Endothelial cell of umbilical vein (primary cell): ENCODE measurements around the gene DNMT1. TPM values are rescaled to one million over a fixed set of nuclear protein-coding genes. Genes with fewer than 3 reads are reported as not detected.

ENCODE experiments used
- BruUV-seq: library from RNA; stranded (reverse); fragments of 400-500 nt; replicated peaks from 2 replicates; lab custom pipeline; 2021; lab: Mats Ljungman, UMichigan
- CTCF ChIA-PET: fragments of 300-600, 350-600 bp; sonication (Branson Sonifier 250); formaldehyde crosslinking; loops from one replicate; lab custom pipeline; 2021; ENCODE audit warnings: antibody characterized with exemption, inconsistent platforms; lab: Charles Lee
- POLR2A ChIA-PET: fragments of 300-600, 350-600 bp; sonication (Branson Sonifier 250); formaldehyde crosslinking; loops from one replicate; lab custom pipeline; 2021; ENCODE audit warnings: antibody characterized with exemption, inconsistent platforms; lab: Charles Lee
- DNase-seq: peaks from one replicate; pipeline ENCODE4 v3.0.0-alpha.2; 2011; ENCODE audit warnings: low read depth, low spot score
- FAIRE-seq: peaks from 2 replicates; lab custom pipeline; 2011; peaks lifted over from hg19 to GRCh38; lab: Jason Lieb, UNC
- H2AFZ ChIP-seq: 2 replicates; pipeline ENCODE4 v1.6.0; 2012; ENCODE audit warnings: low read depth, low read length, control low read depth, inconsistent platforms
- H3K27ac ChIP-seq: 2 replicates; pipeline ENCODE4 v1.5.1; 2011; ENCODE audit warnings: low read depth, mild to moderate bottlenecking, control low read depth, low read length, moderate library complexity; ENCODE audit not compliant: insufficient read depth
- H3K27me3 ChIP-seq, 2 experiments: 2 replicates each; pipeline versions ENCODE4 v1.6.0 to v1.6.1; 2011; ENCODE audit warnings: low read length in 2 of 2, mixed read lengths in 1 of 2; ENCODE audit not compliant: control insufficient read depth in 2 of 2, insufficient read depth in 2 of 2
- H3K36me3 ChIP-seq, 2 experiments: 2 replicates in 1 of 2; 3 replicates in 1 of 2; pipeline ENCODE4 v1.5.1; 2011; ENCODE audit warnings: low read length in 2 of 2, mild to moderate bottlenecking in 1 of 2, moderate library complexity in 1 of 2; ENCODE audit not compliant: control insufficient read depth in 2 of 2, insufficient read depth in 2 of 2; ENCODE audit errors: extremely low read depth in 1 of 2
- H3K4me1 ChIP-seq: 3 replicates; pipeline ENCODE4 v1.5.1; 2011; ENCODE audit warnings: mild to moderate bottlenecking, low read length; ENCODE audit not compliant: control insufficient read depth, insufficient read depth; ENCODE audit errors: extremely low read depth
- H3K4me2 ChIP-seq: 2 replicates; pipeline ENCODE4 v1.6.1; 2011; ENCODE audit warnings: low read length, control low read depth, mixed read lengths; ENCODE audit not compliant: insufficient read depth
- H3K4me3 ChIP-seq, 3 experiments: fragments of 200-600 bp in 1 of 3; sonication (generic), shearing (Covaris generic) in 1 of 3; replicated peaks in 1 of 3; 2 replicates each; pipeline ENCODE4 v1.5.1; 2011 to 2016; ENCODE audit warnings: control low read depth in 3 of 3, low read length in 3 of 3, mild to moderate bottlenecking in 2 of 3, inconsistent platforms in 1 of 3, low read depth in 1 of 3, moderate library complexity in 1 of 3; ENCODE audit not compliant: insufficient read depth in 1 of 3
- H3K79me2 ChIP-seq: 2 replicates; pipeline ENCODE4 v1.6.0; 2012; ENCODE audit warnings: low read length, inconsistent platforms; ENCODE audit not compliant: control insufficient read depth, insufficient read depth
- H3K9ac ChIP-seq: replicated peaks from 2 replicates; pipeline ENCODE3; 2011; ENCODE audit warnings: low read length, control low read depth; ENCODE audit not compliant: insufficient read depth; ENCODE audit errors: extremely low read depth
- H3K9me1 ChIP-seq: replicated peaks from 3 replicates; pipeline ENCODE4 v1.6.0; 2011; ENCODE audit warnings: mild to moderate bottlenecking, low read length; ENCODE audit not compliant: control insufficient read depth, insufficient read depth; ENCODE audit errors: extremely low read depth
- H3K9me3 ChIP-seq: replicated peaks from 2 replicates; pipeline ENCODE4 v1.5.1; 2012; ENCODE audit warnings: low read length, inconsistent platforms; ENCODE audit not compliant: control insufficient read depth, insufficient read depth
- H4K20me1 ChIP-seq: replicated peaks from 2 replicates; pipeline ENCODE3; 2011; ENCODE audit warnings: mild to moderate bottlenecking, low read length; ENCODE audit not compliant: control insufficient read depth, insufficient read depth; ENCODE audit errors: extremely low read depth
- EZH2 ChIP-seq: IDR thresholded peaks from 2 replicates; pipeline ENCODE4 v1.6.1; 2012; ENCODE audit warnings: borderline replicate concordance, low read depth, mild to moderate bottlenecking, moderate library complexity, low read length, inconsistent platforms; ENCODE audit not compliant: severe bottlenecking
- FOS ChIP-seq: IDR thresholded peaks from 2 replicates; pipeline ENCODE4 v1.6.1; 2011; ENCODE audit warnings: mild to moderate bottlenecking, low read length, moderate library complexity, borderline replicate concordance; ENCODE audit not compliant: insufficient read depth
- GATA2 ChIP-seq: IDR thresholded peaks from 2 replicates; pipeline ENCODE4 v1.7.0; 2011; ENCODE audit warnings: low read depth, mild to moderate bottlenecking, moderate library complexity, mixed read lengths, low read length; ENCODE audit not compliant: insufficient read length, insufficient read depth
- JUN ChIP-seq: IDR thresholded peaks from 2 replicates; pipeline ENCODE4 v1.6.1; 2011; ENCODE audit warnings: borderline replicate concordance, low read depth; ENCODE audit not compliant: insufficient read length, insufficient read depth
- MYC ChIP-seq: IDR thresholded peaks from one replicate; pipeline ENCODE4 v1.6.1; 2011; ENCODE audit warnings: mild to moderate bottlenecking, low read depth, low read length
- POLR2A ChIP-seq: IDR thresholded peaks from 2 replicates; pipeline ENCODE4 v1.6.1; 2012; ENCODE audit warnings: low read depth, mild to moderate bottlenecking, control low read depth, low read length
- POLR2AphosphoS5 ChIP-seq: IDR thresholded peaks from 2 replicates; pipeline ENCODE4 v1.6.1; 2012; ENCODE audit warnings: low read depth, mild to moderate bottlenecking, control low read depth, low read length, moderate library complexity; ENCODE audit not compliant: insufficient read depth
- dilution Hi-C: fragments of 300-500 bp; cut with MboI; formaldehyde crosslinking; loops from one replicate; pipeline ENCODE4 v1.15.0; 2019; ENCODE audit warnings: low sequenced_read_pairs; ENCODE audit not compliant: extremely low pct_ligation_motif_present
- intact Hi-C: fragments of 100-400 bp; cut with micrococcal nuclease; formaldehyde crosslinking; loops from one replicate; pipeline ENCODE4 v1.10.0; 2022
- polyA plus RNA-seq, 4 experiments: library from polyadenylated mRNA; depleted of rRNA in 3 of 4; stranded (reverse) in 3 of 4; unstranded in 1 of 4; fragments of >200 nt; gene quantifications; 2 replicates each; pipeline versions ENCODE4 v1.2.1 to v1.2.3, GENCODE V29; 2011 to 2012; ENCODE audit warnings: missing spikeins in 1 of 4
- total RNA-seq: library from RNA; stranded (reverse); gene quantifications from 2 replicates; pipeline ENCODE4 v1.2.3, GENCODE V29; 2021

The DNMT1 gene
- total and polyA plus RNA-seq, 2 donors (not counting 3 experiments of a cell fraction or from before 2014, with no cell fraction given), result 53.4 to 165 TPM

DNA sequence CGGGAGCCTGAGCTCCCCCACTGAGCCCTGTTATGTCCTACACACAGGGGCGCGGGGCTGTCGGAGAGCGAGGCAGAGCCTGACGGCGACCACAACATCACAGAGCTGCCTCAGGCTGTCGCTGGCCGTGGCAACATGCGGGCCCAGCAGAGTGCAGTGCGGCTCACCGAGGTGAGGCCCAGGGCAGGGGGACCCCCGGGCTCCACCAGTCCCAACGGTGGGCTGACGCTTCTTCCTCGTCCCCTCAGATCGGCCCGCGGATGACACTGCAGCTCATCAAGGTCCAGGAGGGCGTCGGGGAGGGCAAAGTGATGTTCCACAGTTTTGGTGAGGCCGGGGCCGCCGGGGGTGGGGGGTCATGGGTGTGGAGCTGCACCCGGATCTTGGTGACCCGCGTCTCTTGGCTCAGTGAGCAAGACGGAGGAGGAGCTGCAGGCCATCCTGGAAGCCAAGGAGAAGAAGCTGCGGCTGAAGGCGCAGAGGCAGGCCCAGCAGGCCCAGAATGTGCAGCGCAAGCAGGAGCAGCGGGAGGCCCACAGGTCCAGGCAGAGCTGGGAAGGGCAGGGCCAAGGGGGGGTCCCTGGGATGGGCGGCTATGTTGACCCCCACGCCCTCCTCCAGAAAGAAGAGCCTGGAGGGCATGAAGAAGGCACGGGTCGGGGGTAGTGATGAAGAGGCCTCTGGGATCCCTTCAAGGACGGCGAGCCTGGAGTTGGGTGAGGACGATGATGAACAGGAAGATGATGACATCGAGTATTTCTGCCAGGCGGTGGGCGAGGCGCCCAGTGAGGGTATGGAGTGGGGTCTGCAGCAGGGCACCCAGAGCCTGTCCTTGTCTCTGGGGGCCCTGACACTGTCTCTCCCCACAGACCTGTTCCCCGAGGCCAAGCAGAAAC lies 84.4 kb downstream of the DNMT1 start:
- H3K79me2 ChIP-seq, result peaks cover 28% of the 10 kb centered on the region
- H3K4me1 ChIP-seq, result peaks cover 9% of the 10 kb centered on the region
- CTCF ChIA-PET, result no interaction called here
- FAIRE-seq (no peak), DNase-seq (no peak)
- H3K9me3 ChIP-seq, result no peaks in the 10 kb centered on the region
- H3K27me3 ChIP-seq, result no peaks in the 10 kb centered on the region
- H3K27ac ChIP-seq, result no peak overlapping the region
- TF ChIP-seq MYC (no peak), JUN (no peak)
- no peak overlapping the region for H3K9ac ChIP-seq
- peaks cover 8 to 37% of the 10 kb centered on the region in 2 experiments for H3K36me3 ChIP-seq
- intact Hi-C loops, result no loop called here
- dilution Hi-C loops, result no loop called here
- no peak overlapping the region for H3K4me2 ChIP-seq
- H3K9me1 ChIP-seq, result no peaks in the 10 kb centered on the region
- H2AFZ ChIP-seq, result no peak overlapping the region
- no peak overlapping the region for H3K4me3 ChIP-seq
- POLR2A ChIA-PET, result no interaction called here
- H4K20me1 ChIP-seq, result no peaks in the 10 kb centered on the region
- no TSS peak for BruUV-seq

DNA sequence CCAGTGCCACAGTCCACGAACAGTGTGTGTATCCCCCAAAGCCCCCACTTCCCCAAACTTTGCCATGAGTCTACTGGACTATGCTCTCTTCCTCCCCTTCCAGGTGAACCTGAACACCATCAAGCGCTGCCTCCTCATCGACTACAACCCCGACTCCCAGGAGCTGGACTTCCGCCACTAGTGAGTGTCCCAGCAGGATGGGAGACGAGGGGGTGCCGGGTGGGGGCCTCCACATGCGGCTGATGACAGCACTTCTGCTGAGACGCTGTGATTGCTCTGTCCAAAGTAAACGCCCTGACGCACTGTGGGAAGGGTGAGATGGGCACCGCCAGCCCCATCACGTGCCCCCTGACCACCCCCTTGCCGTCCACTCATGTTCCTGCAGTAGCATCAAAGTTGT lies 85.2 kb downstream of the DNMT1 start:
- no peak overlapping the region for H2AFZ ChIP-seq
- no TSS peak for BruUV-seq
- no peak for FAIRE-seq

More for the DNA sequence above, 85.2 kb downstream of the DNMT1 start:
- CTCF ChIA-PET, result no interaction called here
- Histone ChIP-seq H3K9me1 (no peaks in the 10 kb centered on the region), H3K4me1 (peaks cover 9% of the 10 kb centered on the region), H3K36me3 (peaks cover 8 to 35% of the 10 kb centered on the region in 2 experiments), H3K4me2 (no peak overlapping the region), H4K20me1 (no peaks in the 10 kb centered on the region), H3K4me3 (no peak overlapping the region), H3K27ac (no peak overlapping the region), H3K27me3 (no peaks in the 10 kb centered on the region), H3K9me3 (no peaks in the 10 kb centered on the region), H3K79me2 (peaks cover 28% of the 10 kb centered on the region), H3K9ac (no peak overlapping the region)
- DNase-seq, result no peak
- POLR2A ChIA-PET, result no interaction called here
- no peak for TF ChIP-seq EZH2
- TF ChIP-seq JUN, result no peak
- TF ChIP-seq POLR2A, result no peak
- no peak for TF ChIP-seq FOS
- TF ChIP-seq GATA2, result no peak
- TF ChIP-seq MYC, result no peak
- no peak for TF ChIP-seq POLR2AphosphoS5
- dilution Hi-C loops, result no loop called here
- intact Hi-C loops, result loop anchor here (10.0 kb wide), 1 partner anchor 85 kb away; the partner anchor contains the start of gene DNMT1
